Renal cortex interstitium (tissue), 15 donors: Measurements from ENCODE around the gene OASL. TPM values are rescaled to one million over a fixed set of nuclear protein-coding genes. Genes with fewer than 3 reads are reported as not detected.
"Not testable (repeated sequence)": the region's sequence is repeated elsewhere in the genome, so short reads cannot be mapped to it uniquely, and the experiment has no call there.

ENCODE experiments used
- DNase-seq, 11 donors: peaks; one replicate each; pipeline ENCODE4 v3.0.0-alpha.2; 2013; ENCODE audit warnings: low read depth in 9 of 11, low spot score in 4 of 11; ENCODE audit errors: extremely low read depth in 1 of 11
- long read RNA-seq, 16 experiments: transcript quantifications; one replicate each; lab custom pipeline, GENCODE V29; 2026
- polyA plus RNA-seq, 3 donors: library from polyadenylated mRNA; unstranded; fragments of 120-200 nt; gene quantifications; one replicate each; pipeline ENCODE4 v1.2.1, GENCODE V29; 2013; ENCODE audit not compliant: insufficient read length in 3 of 3

Gene OASL, protein sequence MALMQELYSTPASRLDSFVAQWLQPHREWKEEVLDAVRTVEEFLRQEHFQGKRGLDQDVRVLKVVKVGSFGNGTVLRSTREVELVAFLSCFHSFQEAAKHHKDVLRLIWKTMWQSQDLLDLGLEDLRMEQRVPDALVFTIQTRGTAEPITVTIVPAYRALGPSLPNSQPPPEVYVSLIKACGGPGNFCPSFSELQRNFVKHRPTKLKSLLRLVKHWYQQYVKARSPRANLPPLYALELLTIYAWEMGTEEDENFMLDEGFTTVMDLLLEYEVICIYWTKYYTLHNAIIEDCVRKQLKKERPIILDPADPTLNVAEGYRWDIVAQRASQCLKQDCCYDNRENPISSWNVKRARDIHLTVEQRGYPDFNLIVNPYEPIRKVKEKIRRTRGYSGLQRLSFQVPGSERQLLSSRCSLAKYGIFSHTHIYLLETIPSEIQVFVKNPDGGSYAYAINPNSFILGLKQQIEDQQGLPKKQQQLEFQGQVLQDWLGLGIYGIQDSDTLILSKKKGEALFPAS
- polyA plus RNA-seq, result under 1 TPM; 0.09 to 0.21 (median 0.12) TPM
- long read RNA-seq, donor 1, result 0 reads
- long read RNA-seq, donor 2, result 0 reads
- long read RNA-seq, donor 3, result 0 reads
- long read RNA-seq, donor 4, result 0 reads
- long read RNA-seq, donor 5, result 0 reads
- long read RNA-seq, donor 6, result 0 reads
- long read RNA-seq, donor 7, result 0 reads
- long read RNA-seq, donor 8, partial matches to known transcripts, result 0 of 1 reads
- long read RNA-seq, donor 8, other reads (novel, unspliced or antisense), result 0 of 1 reads
- long read RNA-seq, donor 9, result 0 reads
- long read RNA-seq, donor 10, result 0 reads
- long read RNA-seq, donor 11, result 0 reads
- long read RNA-seq, donor 12, result 0 reads
- long read RNA-seq, donor 13, result 0 reads
- long read RNA-seq, donor 14, result 0 reads
- long read RNA-seq, donor 15, result 0 reads
- long read RNA-seq, donor 16, result 0 reads

DNA sequence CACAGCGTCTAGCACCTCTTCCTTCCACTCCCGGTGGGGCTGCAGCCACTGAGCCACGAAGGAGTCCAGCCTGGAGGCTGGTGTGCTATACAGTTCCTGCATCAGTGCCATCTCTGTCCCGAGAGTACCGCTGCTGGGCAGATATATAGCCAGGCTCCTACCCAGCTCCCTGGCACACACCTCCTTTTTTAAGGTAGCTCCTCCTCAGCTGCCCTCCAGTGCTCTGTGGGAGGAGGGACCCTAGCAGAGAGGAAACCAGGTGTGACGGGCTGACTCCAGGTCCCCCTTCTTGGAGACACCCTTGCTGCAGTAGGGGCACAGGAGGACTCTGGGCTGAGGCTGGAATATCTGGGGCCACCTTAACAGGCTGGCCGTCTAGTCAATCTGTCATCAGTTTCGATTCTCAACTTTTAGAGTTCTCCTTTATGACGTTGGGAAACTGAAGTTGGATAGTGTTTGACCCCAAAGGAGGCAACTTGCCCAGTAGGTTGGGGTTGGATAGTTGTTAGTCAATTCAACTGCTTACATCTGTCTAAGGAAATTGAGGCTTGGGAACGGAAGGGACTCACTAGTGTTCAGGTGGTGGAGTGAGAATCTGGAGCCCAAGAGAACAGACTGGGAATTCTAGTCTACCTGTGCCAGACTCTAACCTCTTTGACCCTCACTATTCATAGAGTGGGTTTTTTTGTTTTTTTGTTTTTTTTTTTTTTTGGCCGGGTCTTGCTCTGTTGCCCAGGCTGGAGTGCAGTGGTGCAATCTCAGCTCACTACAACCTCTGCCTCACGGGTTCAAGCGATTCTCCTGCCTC is at the start of gene OASL:
Gene OASL (minus strand): TSS at position 386 of the 808 bp plus-strand sequence. CDS start 275 bp downstream, at position 111.
- DNase-seq, result no peak

DNA sequence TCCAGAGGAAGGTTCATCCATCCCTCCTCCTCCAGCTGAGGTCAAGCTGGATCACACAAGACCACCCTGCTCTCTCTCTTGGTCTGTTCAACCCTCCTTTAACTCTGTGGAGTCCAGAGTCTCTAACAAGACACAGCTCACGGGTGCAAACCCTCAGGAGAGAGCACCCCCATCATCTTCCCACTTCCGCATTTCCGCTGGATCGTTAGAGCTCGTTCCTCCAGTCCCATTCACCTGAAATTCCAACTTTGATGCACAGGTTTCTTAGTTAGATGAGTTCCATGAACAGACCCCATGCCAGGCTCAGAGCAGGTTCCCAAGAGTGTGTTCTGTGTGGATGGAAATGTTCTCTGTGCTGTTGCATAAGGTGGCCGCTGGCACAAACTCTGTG is 49.1 kb upstream of the OASL start:
- DNase-seq, result no peak

DNA sequence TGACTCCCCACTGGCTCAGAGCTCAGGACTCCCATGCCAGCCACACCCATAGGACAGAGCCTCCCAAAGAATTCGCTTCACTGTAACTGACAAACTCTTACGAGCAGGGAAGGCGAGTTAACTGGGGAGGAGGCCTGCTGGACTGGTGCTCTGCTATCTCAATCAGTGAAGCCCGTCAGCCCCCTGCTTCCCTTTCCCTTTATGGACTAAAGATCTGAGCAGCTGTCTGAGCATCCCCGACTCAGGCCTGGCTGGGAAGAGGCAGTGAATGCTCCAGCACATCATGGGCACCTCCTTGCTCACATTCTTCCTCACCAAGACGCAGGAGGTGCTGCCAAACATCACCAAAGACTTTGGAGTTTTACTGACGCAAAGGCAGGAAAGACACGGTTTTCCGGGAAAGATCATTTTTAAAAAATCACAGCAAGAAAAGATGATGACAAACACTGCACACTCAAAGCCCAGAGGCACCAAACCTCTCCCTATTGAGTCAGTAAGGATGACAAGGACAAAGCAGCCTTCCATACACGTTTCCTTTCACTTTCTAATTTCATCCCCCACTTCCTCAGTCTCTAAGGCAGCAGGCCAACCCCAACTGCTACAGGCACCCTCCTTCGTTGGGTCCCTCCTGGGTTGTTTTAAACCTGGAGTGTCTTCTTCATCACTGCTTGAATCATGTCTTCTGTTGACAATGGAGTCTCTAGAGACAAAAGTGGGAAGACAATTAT is 48.6 kb upstream of the OASL start:
- no peak for DNase-seq

DNA sequence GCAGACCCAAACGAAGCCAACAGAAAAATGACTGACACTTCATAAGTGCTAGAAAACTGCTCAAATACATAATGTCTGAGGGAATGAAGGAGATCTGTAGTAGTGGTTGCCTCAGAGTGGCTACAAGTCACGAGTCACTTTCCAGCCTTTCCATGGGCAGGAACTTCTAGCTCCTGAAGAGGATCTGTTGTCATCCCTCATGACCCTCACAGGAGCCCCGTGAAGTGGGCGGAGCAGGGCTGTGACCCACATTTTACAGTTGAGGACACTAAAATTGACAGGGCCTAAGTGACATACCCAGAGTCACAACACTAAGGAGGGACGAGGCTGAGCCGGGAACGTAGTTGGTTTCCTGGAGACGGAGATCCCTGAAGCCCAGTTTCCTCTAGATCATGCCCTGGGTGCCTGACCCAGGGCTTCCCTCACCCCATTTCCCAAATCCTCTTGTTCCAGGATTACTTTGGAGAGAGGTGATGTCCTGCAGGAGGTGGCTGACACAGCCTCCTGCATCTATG is 47.8 kb upstream of the OASL start:
- no peak for DNase-seq

DNA sequence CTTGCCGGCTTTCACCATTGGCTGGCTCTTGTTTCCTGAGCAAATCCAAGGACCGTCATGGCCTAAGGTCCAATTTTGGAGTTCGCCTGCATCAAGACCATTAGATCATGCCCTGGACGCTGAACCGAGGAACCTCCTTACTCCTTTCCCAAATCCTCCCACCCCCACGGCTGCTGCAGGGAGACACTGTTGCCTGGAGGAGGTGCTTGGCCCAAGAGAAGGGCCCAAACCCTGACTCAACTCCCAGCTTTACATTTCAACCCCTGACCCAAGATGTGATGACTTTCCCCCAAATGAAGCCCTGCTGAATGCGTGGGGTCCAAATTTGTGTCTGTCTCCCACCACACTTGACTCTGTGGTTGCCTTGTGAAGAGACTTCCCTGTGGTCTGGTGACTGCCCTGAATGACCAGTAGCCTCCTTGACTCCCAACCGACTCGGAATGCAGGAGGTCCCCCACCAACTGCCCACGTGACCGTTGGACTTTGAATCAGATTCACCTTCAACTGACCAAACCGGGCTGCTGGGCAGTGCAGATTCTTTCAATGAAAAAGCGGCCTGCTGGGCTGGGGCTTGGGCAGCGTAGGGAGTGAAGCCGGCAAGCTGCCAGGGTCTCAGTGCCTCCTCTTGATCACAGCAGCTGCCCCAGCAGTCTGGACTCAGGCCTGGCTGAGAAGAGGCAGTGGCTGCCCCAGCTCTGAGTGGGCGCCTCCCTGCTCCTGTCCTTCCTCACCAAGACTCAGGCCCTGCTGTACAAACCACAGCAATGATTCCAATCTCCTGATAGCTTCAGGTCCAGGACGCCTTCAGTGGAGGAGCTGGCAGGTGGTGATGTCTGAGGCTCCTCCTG is 46.7 kb upstream of the OASL start:
- no peak for DNase-seq

DNA sequence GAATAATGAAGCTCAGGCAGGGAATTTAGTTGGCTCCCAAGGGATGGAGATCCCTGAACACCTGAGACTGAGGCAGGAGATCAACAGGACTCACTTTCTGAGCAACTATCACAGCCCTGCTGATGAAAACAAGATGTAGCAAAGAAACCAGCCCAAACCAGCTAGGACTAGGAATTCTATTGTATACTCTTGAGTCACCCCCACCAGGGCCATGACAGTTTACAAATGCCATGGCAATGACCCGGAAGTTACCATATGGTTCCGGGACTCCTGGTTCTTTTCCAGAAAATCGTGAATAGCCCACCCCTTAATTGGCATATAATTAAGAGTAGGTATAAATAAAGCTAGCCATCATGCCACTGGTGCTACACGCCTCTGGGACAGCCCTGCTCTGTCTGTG is 46.0 kb upstream of the OASL start:
- DNase-seq, result no peak

DNA sequence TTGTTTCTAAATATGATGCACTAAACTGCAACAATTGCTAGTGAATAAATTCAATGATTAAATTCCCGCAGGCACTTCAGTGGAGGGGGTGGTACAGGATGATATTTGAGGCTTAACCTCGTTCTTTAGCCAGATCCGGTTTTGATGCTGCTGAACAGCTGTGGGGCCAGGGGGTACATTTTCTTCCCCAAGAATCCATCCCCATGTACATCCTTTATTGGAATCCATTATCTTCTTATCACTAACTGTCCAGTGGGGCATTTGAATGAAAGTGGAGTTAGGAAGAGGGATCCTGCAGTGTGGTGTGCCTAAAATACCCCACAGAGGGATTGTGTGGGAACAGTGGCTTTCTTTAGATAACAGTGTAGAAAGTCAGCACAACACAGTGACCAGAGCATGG is 45.2 kb upstream of the OASL start:
- no peak for DNase-seq

DNA sequence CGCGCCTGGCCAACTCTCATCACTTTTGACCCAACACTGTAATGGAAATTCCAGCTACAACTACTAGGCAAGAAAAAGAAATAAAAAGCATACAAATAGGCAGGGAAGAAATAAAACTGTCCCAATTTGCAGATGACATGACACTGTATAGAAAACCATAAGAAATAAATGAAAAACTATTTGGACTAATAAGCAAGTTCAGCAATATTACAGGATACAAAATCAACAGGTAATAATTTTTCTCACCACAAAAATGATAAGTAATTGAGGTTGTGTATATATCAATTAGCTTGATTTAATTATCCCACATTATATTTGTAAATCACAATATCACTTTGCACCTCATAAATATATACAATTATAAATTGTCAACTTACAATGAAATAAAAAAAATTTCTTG is 41.9 kb upstream of the OASL start:
- no peak for DNase-seq

DNA sequence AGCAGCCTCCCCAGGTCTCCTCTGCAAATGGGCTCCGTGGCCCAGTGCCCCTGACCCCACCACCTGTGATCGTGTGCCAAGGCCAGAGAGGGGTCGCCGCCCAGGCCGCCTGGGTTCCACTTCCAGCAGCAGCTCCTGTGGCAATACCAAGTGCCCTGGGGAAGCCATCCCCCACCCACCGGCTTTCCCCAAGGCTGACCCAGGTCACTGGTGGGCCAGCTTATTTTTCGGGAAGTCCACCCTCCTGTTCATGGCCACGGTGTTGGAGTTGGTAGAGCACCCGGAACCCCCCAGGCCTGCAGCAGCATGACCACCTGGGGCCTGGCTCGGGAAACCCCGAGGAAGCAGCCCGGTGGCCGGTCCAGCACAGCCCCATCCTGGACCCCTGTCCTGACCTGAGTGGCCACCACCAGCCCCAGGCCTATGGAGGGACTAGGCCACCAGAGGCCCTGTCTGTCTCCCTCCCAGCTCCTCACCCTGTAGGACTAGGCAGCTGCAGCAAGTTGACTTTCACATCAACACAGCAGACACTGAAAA is 40.8 kb upstream of the OASL start:
- no peak for DNase-seq

DNA sequence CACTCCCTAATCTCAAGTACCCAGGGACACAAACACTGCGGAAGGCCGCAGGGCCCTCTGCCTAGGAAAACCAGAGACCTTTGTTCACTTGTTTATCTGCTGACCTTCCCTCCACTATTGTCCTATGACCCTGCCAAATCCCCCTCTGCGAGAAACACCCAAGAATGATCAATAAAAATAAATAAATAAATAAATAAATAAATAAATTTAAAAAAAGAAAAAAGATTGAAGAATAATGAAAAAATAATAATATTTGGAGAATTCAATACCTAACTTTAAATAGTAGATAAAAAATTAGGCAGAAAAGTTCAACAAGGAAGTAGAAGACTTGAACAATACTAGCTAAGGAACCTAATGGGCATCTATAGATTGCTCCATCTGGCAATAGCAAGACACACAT is 38.4 kb upstream of the OASL start:
- not testable (repeated sequence) for DNase-seq

DNA sequence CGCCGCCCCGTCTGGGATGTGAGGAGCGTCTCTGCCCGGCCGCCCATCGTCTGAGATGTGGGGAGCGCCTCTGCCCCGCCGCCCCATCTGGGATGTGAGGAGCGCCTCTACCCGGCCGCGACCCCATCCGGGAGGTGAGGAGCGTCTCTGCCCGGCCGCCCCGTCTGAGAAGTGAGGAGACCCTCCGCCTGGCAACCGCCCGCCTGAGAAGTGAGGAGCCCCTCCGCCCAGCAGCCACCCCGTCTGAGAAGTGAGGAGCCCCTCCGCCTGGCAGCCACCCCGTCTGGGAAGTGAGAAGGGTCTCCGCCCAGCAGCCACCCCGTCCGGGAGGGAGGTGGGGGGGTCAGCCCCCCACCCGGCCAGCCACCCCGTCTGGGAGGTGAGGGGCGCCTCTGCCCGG is 36.9 kb upstream of the OASL start:
- DNase-seq, result not testable (repeated sequence)

DNA sequence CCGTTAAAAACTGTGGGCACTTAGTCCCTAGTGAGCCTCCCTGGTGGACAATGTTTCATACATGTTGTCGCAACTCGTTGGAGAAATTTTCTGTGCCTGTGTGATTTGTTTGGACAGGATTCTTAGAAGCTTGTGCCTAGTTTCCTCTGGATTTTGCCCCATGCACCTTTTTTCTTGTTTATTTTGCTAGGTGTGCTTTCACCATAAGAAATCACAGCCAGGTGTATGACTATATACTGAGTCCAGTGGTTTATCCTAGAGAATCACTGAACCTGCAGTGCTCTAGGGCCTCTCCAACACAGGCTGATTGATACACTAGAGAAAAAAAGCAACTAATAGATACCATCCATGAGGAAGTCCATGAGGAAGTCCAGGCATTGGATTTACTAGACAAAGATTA is 33.1 kb upstream of the OASL start:
- DNase-seq, result no peak

DNA sequence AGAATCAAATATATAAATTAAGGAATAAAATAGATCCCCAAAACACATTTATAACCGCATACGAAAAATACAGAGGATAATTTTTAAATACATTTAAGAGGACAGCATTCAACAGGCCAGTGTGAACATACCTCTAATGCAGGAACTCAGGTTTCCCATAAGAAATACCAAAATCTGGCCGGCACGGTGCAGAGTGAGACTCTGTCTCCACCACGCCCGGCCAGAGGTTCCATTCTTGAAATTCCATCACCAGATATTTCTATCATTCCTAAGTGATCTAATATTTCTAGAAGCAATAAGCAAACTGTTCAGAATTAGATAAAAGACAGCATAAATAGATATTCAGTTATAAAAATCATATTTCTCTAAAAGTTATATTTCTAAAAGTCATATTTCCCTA is 30.2 kb upstream of the OASL start:
- DNase-seq, result no peak

DNA sequence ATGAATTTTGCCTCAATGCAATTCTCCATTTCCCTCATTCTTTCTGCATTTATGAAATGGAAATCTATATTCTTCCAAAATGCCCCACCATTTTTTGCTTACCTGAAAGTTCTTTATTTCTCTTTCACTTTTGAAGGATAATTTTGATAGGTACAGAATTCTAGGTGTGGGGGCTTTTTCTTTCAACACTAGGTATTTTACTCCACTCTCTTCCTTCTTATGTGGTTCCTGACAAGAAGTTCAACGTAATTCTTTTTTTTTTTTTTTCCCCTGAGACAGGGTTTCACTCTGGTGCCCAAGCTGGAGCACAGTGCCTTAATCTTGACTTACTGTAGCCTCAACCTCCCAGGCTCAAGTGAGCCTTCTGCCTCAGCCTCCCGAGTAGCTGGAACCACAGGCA is 26.3 kb upstream of the OASL start:
- no peak for DNase-seq

DNA sequence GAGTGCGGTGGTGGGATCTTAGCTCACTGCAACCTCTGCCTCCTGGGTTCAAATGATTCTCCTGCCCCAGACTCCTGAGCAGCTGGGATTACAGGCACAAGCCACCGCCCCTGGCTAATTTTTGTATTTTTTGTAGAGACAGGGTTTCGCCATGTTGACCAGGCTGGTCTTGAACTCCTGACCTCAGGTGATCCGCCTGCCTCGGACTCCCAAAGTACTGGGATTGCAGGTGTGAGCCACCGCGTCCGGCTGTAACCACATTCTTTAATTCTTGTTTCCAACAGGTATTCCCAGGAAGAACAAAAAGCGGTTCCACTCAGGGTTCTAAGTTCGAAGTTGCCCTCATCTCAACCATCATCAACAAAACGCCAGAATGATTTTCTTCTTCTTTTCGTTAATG is 25.5 kb upstream of the OASL start:
- DNase-seq, result not testable (repeated sequence)

DNA sequence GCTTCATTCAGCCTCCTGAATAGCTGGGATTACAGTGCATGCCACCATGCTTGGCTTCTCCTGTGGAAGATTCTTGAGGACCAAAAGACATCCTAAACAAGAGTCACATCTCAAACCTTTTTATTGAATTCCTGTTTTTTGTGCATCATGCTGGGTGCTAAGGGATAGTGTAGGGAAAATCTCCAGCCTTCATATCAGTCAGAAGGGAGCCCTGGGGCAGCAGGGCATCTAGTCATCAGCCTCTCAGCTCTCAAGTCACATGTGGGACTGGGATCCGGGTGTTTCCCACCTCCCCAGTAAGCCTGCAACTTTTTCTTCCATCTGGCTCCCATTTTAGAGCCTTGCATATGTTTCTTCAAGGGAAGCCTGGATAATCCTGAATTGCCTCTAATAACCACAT is 25.1 kb upstream of the OASL start:
- DNase-seq, result no peak

DNA sequence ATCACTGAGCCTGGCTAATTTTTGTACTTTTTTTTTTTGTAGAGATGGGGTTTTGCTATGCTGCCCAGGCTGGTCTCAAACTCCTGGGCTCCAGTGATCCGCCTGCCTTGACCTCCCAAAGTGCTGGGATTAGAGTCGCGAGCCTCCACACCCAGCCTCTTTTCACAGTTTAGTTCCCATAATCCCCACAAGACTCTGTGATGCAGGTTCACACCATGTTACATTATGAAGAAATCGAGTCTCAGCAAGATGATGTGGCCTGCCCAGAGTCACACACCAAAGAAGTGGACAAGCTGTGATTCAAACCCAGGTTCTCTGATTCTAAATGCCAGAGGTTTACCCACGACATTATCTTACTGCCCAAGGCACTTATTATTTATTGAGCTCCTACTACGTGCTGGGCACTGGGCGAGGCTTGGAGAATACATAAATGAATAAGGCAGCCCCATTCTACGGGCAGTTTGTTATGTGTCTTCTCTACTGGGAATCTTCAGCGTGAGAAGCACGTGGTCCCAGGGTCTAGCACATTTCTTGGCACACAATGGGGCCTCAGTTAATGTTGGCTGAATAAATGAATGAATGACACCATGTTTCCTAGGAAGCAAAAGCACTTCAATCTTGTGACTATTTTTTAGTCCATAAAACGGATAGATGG is 23.5 kb upstream of the OASL start:
- no peak for DNase-seq
